ENCODE results near the gene TK2. TPM values are rescaled to one million over a fixed set of nuclear protein-coding genes. Genes with fewer than 3 reads are reported as not detected.

The TK2 gene
- total and polyA plus RNA-seq, 11 donors, result 9.4 to 29.4 (median 17.3) TPM

GRCh38 chr16:66541388-66542355, 8.2 kb downstream of the TK2 start:
- WGBS, 4 donors, result 58 to 71% (median 66%) methylated on average over 18 of the region's 18 CpGs
- Histone ChIP-seq H3K9me3 (no peaks in the 10 kb centered on the region), H3K27me3 (no peaks in the 10 kb centered on the region), H3K4me3 (no peak overlapping the region), H3K27ac (no peak overlapping the region), H3K4me1 (peaks cover 0 to 23% (median 0%) of the 10 kb centered on the region in 12 donors), H3K36me3 (peaks cover 0 to 89% (median 48%) of the 10 kb centered on the region in 9 donors)
- TF ChIP-seq CTCF (IDR thresholded peaks at IDR 0.05), result no peak
- TF ChIP-seq POLR2A (IDR thresholded peaks at IDR 0.05), result no peak
- intact Hi-C loops (cut with DNase I), result no loop called here
- DNase-seq (no peak), ATAC-seq (peak in 3 of 4 donors; percentile 16 to 35 (median 33))

- DNase-seq (no peak), ATAC-seq (peak in 1 of 4 donors; percentile 13)
- Histone ChIP-seq H3K27me3 (no peaks in the 10 kb centered on the region), H3K9me3 (no peaks in the 10 kb centered on the region), H3K36me3 (peaks cover 0 to 89% (median 57%) of the 10 kb centered on the region in 9 donors), H3K27ac (no peak overlapping the region), H3K4me1 (peaks cover 0 to 16% (median 0%) of the 10 kb centered on the region in 12 donors), H3K4me3 (no peak overlapping the region)
- no peak for TF ChIP-seq CTCF (IDR thresholded peaks at IDR 0.05)
- TF ChIP-seq POLR2A (IDR thresholded peaks at IDR 0.05), result no peak
- intact Hi-C loops (cut with DNase I), result no loop called here
- 72 to 93% (median 79%) methylated on average over 3 of the region's 3 CpGs for WGBS, 4 donors
These were observed 10.1 kb downstream of the TK2 start for GRCh38 chr16:66539623-66540469.

- H3K36me3 ChIP-seq, result peaks cover 0 to 88% (median 53%) of the 10 kb centered on the region in 9 donors
- H3K4me1 ChIP-seq, result peaks cover 0 to 16% (median 0%) of the 10 kb centered on the region in 12 donors
- no peak overlapping the region for H3K27ac ChIP-seq
- H3K27me3 ChIP-seq, result no peaks in the 10 kb centered on the region
- no peaks in the 10 kb centered on the region for H3K9me3 ChIP-seq
- ATAC-seq, result peak in 2 of 4 donors; percentile 5 to 21
- no peak overlapping the region for H3K4me3 ChIP-seq
- no peak for TF ChIP-seq CTCF (IDR thresholded peaks at IDR 0.05)
- TF ChIP-seq POLR2A (IDR thresholded peaks at IDR 0.05), result no peak
- whole genome bisulfite sequencing, 4 donors, result 91 to 96% (median 93%) methylated on average over 4 to 5 of the region's 5 CpGs
- DNase-seq, result no peak
- intact Hi-C loops (cut with DNase I), result no loop called here
These were observed 11.0 kb downstream of the TK2 start for GRCh38 chr16:66538910-66539309.

Data from heart left ventricle (tissue), 16 donors.